ENCODE results near the gene GPX1.

GPX1 gene

DNA sequence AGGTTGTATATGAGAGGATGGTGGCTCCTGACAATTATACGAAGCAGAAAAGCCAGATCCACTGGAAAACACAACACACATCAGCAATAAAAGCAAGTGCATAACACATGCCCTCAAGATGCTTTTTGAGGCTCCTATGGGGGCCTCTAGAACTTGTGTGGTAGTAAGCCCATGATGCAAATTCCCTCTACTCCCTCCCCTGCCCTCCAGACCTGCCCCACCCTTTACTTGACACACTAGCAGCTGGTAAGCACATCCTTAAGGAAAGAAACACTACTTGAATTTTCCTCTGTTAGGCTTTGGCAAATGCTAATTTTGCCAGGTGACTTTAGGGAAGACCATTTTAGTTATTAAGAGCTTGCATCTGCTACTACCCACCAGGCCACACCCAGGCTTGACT, 47.5 kb downstream of the GPX1 start:
- DNase-seq, result no peak

All from NCI-H1092 treated with DMSO at 0.1 percent for 48 hours (cell line).